Measurements from ENCODE around the gene SH3RF3. TPM values are rescaled to one million over a fixed set of nuclear protein-coding genes. Genes with fewer than 3 reads are reported as not detected.

SH3RF3 gene
- total RNA-seq, 1 experiment from 2014 or later, result 1.0 TPM

GRCh38 chr2:109531896-109532727 is 403.1 kb downstream of the SH3RF3 start (continued):
- TF ChIP-seq E2F5 (CRISPR knock-in tag; IDR thresholded peaks at IDR 0.05), result no peak

- POLR2A ChIA-PET, result no interaction called here
Measured at GRCh38 chr2:109532728-109533076, 403.7 kb downstream of the SH3RF3 start.

GRCh38 chr2:109533823-109534222 is 404.8 kb downstream of the SH3RF3 start:
- POLR2A ChIA-PET, result no interaction called here
- CTCF ChIA-PET, result interaction anchor here (1.4 to 2.4 kb wide), 2 partner anchors 12 to 202 kb away, joined by 4 to 6 read pairs; no protein-coding TSS in a partner anchor
- H3K36me3 Mint-ChIP-seq, result peaks cover 18% of the 10 kb centered on the region

More at GRCh38 chr2:109532728-109533076, 403.7 kb downstream of the SH3RF3 start:
- DNase-seq (ENCODE audit: low spot score) (no peak), ATAC-seq (no peak)
- Mint-ChIP-seq H3K27ac (no peak overlapping the region), H3K36me3 (peaks cover 15% of the 10 kb centered on the region), H3K4me1 (peaks cover 5% of the 10 kb centered on the region), H3K9me3 (peaks cover 22% of the 10 kb centered on the region), H3K4me3 (no peak overlapping the region), H3K27me3 (ENCODE audit: low read depth) (no peaks in the 10 kb centered on the region)
- CTCF ChIA-PET, result interaction anchor here (1.1 to 2.4 kb wide), 3 partner anchors 13 to 203 kb away, joined by 3 to 6 read pairs (median 4); no protein-coding TSS in a partner anchor
- TF ChIP-seq MYBL2 (CRISPR knock-in tag; IDR thresholded peaks at IDR 0.05) (no peak), AR (CRISPR knock-in tag; IDR thresholded peaks at IDR 0.05) (no peak), EMX1 (CRISPR knock-in tag; IDR thresholded peaks at IDR 0.05) (no peak), HMGXB4 (CRISPR knock-in tag; IDR thresholded peaks at IDR 0.05) (no peak), ZNF396 (CRISPR knock-in tag; IDR thresholded peaks at IDR 0.05; ENCODE audit: borderline replicate concordance) (no peak)

More at GRCh38 chr2:109533823-109534222, 404.8 kb downstream of the SH3RF3 start:
- no peak overlapping the region for H3K27ac Mint-ChIP-seq
- DNase-seq (ENCODE audit: low spot score) (no peak), ATAC-seq (no peak)
- H3K27me3 Mint-ChIP-seq (ENCODE audit: low read depth), result no peaks in the 10 kb centered on the region
- H3K9me3 Mint-ChIP-seq, result peaks cover 25% of the 10 kb centered on the region
- H3K4me1 Mint-ChIP-seq, result peaks cover 5% of the 10 kb centered on the region
- H3K4me3 Mint-ChIP-seq, result no peak overlapping the region
- TF ChIP-seq AFF4 (CRISPR knock-in tag; IDR thresholded peaks at IDR 0.05; ENCODE audit: borderline replicate concordance) (no peak), OVOL2 (CRISPR knock-in tag; IDR thresholded peaks at IDR 0.05; ENCODE audit: borderline replicate concordance) (no peak), GTF2I (CRISPR knock-in tag; conservative IDR thresholded peaks at IDR 0.05) (no peak), SMAD4 (CRISPR knock-in tag; IDR thresholded peaks at IDR 0.05) (no peak), TEAD4 (CRISPR knock-in tag; IDR thresholded peaks at IDR 0.05) (no peak), HMGA2 (CRISPR knock-in tag; IDR thresholded peaks at IDR 0.05) (no peak)

Data from WTC11 (cell line).